K562 (cell line): Measurements from ENCODE around the gene NUP35. TPM values are rescaled to one million over a fixed set of nuclear protein-coding genes. Genes with fewer than 3 reads are reported as not detected.

Experiments
- ARNT ChIP-seq, 2 experiments: fragments of 450-650 bp; IDR thresholded peaks; 2 replicates each; pipeline ENCODE4 v1.6.1; 2016; ENCODE audit warnings: mild to moderate bottlenecking in 1 of 2
- CCNT2 ChIP-seq: IDR thresholded peaks from 2 replicates; pipeline ENCODE4 v1.6.1; 2011; ENCODE audit warnings: borderline replicate concordance, low read depth, mild to moderate bottlenecking, moderate library complexity, mixed read lengths, low read length; ENCODE audit not compliant: insufficient read length; ENCODE audit errors: extremely low read depth
- CXXC5 ChIP-seq: fragments of 250-450 bp; sonication (Bioruptor Pico); IDR thresholded peaks from 2 replicates; pipeline ENCODE4 v1.8.0; 2022; ENCODE audit warnings: inconsistent platforms, mild to moderate bottlenecking, moderate library complexity
- FOSL1 ChIP-seq: fragments of 200-800 bp; sonication (Bioruptor generic); conservative IDR thresholded peaks from 2 replicates; pipeline ENCODE4 v1.6.1; 2016; ENCODE audit warnings: missing genetic modification characterization, missing compliant biosample characterization
- FOXK1 ChIP-seq: sonication (generic); formaldehyde crosslinking; IDR thresholded peaks from 2 replicates; pipeline ENCODE4 v1.8.0; 2022; ENCODE audit warnings: missing genetic modification reagents, mild to moderate bottlenecking, borderline replicate concordance
- HES1 ChIP-seq: fragments of 450-650 bp; IDR thresholded peaks from 2 replicates; pipeline ENCODE4 v1.6.1; 2016; ENCODE audit warnings: low read depth, mild to moderate bottlenecking, moderate library complexity
- HMG20B ChIP-seq: fragments of 250-450 bp; sonication (Bioruptor Pico); IDR thresholded peaks from 2 replicates; pipeline ENCODE4 v1.5.0; 2021; ENCODE audit warnings: mild to moderate bottlenecking
- NUFIP1 ChIP-seq: fragments of 450-650 bp; IDR thresholded peaks from 2 replicates; pipeline ENCODE4 v1.6.1; 2018; ENCODE audit not compliant: partially characterized antibody
- RBM14 ChIP-seq: fragments of 200-400 bp; formaldehyde crosslinking; IDR thresholded peaks from 2 replicates; pipeline ENCODE4 v1.6.1; 2018; ENCODE audit warnings: low read depth, mild to moderate bottlenecking, low read length, moderate library complexity, borderline replicate concordance; ENCODE audit not compliant: insufficient read depth
- ZBTB26 ChIP-seq: fragments of 450-650 bp; formaldehyde crosslinking; IDR thresholded peaks from 2 replicates; pipeline ENCODE4 v1.4.0; 2022; ENCODE audit warnings: missing genetic modification characterization
- ZNF133 ChIP-seq: fragments of 250-450 bp; sonication (Bioruptor Pico); IDR thresholded peaks from 2 replicates; pipeline ENCODE4 v1.4.0; 2020; ENCODE audit warnings: mild to moderate bottlenecking
- ZNF384 ChIP-seq: IDR thresholded peaks from 2 replicates; pipeline ENCODE4 v1.6.1; 2012; ENCODE audit warnings: low read depth, low read length, improper control_type of control experiment
- ZNF764 ChIP-seq: fragments of 250-450 bp; sonication (Bioruptor Pico); IDR thresholded peaks from 2 replicates; pipeline ENCODE4 v1.4.0; 2020; ENCODE audit warnings: low read depth, mild to moderate bottlenecking, moderate library complexity
- ZNF830 ChIP-seq: fragments of 250-450 bp; sonication (Bioruptor Pico); IDR thresholded peaks from 2 replicates; pipeline ENCODE4 v1.5.0; 2021; ENCODE audit warnings: mild to moderate bottlenecking
- polyA plus RNA-seq, 8 experiments: library from polyadenylated mRNA; depleted of rRNA in 4 of 8; stranded (reverse) in 5 of 8; unstranded in 3 of 8; fragments of >200 nt; fragmentation: Nextera tagmentation in 2 of 8; fragmentation: Illumina TruSeq in 1 of 8; extraction: Ambion mirVana in 2 of 8; extraction: Trizol in 1 of 8; gene quantifications; 2 replicates each; pipeline versions ENCODE4 v1.2.1 to v1.2.3, GENCODE V29; 2011 to 2014; ENCODE audit warnings: inconsistent platforms in 1 of 8, missing spikeins in 1 of 8
- total RNA-seq, 7 experiments: library from RNA; depleted of rRNA in 6 of 7; stranded (reverse); fragments of >200 nt in 6 of 7; fragmentation: Illumina TruSeq in 2 of 7; extraction: Trizol in 2 of 7; gene quantifications; 2 replicates each; pipeline versions ENCODE4 v1.2.1 to v1.2.3, GENCODE V29; 2011 to 2021; ENCODE audit warnings: low replicate concordance in 1 of 7
- TF ChIP-seq, protein P1 (sequence below): fragments of 250-450 bp; sonication (Bioruptor Pico); IDR thresholded peaks from 2 replicates; pipeline ENCODE4 v1.4.0; 2020
- TF ChIP-seq, protein P2 (sequence below): IDR thresholded peaks from 2 replicates; pipeline ENCODE4 v1.6.1; 2011; ENCODE audit warnings: borderline replicate concordance, low read depth, mild to moderate bottlenecking, moderate library complexity, low read length; ENCODE audit not compliant: insufficient read depth, poor library complexity, severe bottlenecking
- TF ChIP-seq, protein P3 (sequence below): IDR thresholded peaks from 2 replicates; pipeline ENCODE4 v1.6.1; 2016; ENCODE audit warnings: missing genetic modification characterization, missing compliant biosample characterization
- TF ChIP-seq, protein P4 (sequence below): fragments of 250-450 bp; sonication (Bioruptor Pico); IDR thresholded peaks from 2 replicates; pipeline ENCODE4 v1.9.0; 2021; ENCODE audit warnings: mild to moderate bottlenecking, inconsistent platforms

NUP35 gene
- total and polyA plus RNA-seq, 9 of the 15 experiments (the other 6 are each of a cell fraction or from before 2014, with no cell fraction given), result 24.5 to 78.2 (median 51.1) TPM

- TF ChIP-seq, protein P1, sequence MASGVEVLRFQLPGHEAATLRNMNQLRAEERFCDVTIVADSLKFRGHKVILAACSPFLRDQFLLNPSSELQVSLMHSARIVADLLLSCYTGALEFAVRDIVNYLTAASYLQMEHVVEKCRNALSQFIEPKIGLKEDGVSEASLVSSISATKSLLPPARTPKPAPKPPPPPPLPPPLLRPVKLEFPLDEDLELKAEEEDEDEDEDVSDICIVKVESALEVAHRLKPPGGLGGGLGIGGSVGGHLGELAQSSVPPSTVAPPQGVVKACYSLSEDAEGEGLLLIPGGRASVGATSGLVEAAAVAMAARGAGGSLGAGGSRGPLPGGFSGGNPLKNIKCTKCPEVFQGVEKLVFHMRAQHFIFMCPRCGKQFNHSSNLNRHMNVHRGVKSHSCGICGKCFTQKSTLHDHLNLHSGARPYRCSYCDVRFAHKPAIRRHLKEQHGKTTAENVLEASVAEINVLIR, result peak; percentile 82
- TF ChIP-seq CCNT2 (no peak), CXXC5 (CRISPR knock-in tag) (peak; percentile 87), ZNF384 (no peak), FOSL1 (no peak), ZNF764 (CRISPR knock-in tag) (no peak), ZBTB26 (CRISPR knock-in tag) (no peak), HMG20B (CRISPR knock-in tag) (no peak), ZNF133 (CRISPR knock-in tag) (no peak), NUFIP1 (peak; percentile 22), HES1 (no peak; the same call in 1 of the 2 replicates), ARNT (IDR thresholded peaks at IDR 0.05) (no peak), ZNF830 (CRISPR knock-in tag) (no peak), FOXK1 (CRISPR knock-in tag) (peak; percentile 91; the same call in 1 of the 2 replicates), RBM14 (no peak)
- TF ChIP-seq, protein P2, sequence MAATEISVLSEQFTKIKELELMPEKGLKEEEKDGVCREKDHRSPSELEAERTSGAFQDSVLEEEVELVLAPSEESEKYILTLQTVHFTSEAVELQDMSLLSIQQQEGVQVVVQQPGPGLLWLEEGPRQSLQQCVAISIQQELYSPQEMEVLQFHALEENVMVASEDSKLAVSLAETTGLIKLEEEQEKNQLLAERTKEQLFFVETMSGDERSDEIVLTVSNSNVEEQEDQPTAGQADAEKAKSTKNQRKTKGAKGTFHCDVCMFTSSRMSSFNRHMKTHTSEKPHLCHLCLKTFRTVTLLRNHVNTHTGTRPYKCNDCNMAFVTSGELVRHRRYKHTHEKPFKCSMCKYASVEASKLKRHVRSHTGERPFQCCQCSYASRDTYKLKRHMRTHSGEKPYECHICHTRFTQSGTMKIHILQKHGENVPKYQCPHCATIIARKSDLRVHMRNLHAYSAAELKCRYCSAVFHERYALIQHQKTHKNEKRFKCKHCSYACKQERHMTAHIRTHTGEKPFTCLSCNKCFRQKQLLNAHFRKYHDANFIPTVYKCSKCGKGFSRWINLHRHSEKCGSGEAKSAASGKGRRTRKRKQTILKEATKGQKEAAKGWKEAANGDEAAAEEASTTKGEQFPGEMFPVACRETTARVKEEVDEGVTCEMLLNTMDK, result no peak
- TF ChIP-seq, protein P3, sequence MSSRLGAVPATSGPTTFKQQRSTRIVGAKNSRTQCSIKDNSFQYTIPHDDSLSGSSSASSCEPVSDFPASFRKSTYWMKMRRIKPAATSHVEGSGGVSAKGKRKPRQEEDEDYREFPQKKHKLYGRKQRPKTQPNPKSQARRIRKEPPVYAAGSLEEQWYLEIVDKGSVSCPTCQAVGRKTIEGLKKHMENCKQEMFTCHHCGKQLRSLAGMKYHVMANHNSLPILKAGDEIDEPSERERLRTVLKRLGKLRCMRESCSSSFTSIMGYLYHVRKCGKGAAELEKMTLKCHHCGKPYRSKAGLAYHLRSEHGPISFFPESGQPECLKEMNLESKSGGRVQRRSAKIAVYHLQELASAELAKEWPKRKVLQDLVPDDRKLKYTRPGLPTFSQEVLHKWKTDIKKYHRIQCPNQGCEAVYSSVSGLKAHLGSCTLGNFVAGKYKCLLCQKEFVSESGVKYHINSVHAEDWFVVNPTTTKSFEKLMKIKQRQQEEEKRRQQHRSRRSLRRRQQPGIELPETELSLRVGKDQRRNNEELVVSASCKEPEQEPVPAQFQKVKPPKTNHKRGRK (tag), result no peak
- TF ChIP-seq, protein P4, sequence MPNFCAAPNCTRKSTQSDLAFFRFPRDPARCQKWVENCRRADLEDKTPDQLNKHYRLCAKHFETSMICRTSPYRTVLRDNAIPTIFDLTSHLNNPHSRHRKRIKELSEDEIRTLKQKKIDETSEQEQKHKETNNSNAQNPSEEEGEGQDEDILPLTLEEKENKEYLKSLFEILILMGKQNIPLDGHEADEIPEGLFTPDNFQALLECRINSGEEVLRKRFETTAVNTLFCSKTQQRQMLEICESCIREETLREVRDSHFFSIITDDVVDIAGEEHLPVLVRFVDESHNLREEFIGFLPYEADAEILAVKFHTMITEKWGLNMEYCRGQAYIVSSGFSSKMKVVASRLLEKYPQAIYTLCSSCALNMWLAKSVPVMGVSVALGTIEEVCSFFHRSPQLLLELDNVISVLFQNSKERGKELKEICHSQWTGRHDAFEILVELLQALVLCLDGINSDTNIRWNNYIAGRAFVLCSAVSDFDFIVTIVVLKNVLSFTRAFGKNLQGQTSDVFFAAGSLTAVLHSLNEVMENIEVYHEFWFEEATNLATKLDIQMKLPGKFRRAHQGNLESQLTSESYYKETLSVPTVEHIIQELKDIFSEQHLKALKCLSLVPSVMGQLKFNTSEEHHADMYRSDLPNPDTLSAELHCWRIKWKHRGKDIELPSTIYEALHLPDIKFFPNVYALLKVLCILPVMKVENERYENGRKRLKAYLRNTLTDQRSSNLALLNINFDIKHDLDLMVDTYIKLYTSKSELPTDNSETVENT (CRISPR knock-in tag), result no peak
Observed at GRCh38 chr2:183124222-183124956, at the start of gene NUP35 (continued).
